HG03064 (cell line): ENCODE data around the gene C11orf86.
"Not testable (repeated sequence)": the region's sequence is repeated elsewhere in the genome, so short reads cannot be mapped to it uniquely, and the experiment has no call there.

Source experiments
- ATAC-seq: cut with Tn5 transposase; IDR thresholded peaks from one replicate; pipeline ENCODE4 v1.9.1; 2021; ENCODE audit warnings: low read depth; ENCODE audit not compliant: unreplicated experiment

The C11orf86 gene

GRCh38 chr11:66974724-66975404 lies at the start of gene C11orf86:
Gene C11orf86 (plus strand): TSS chr11:66975304. CDS start chr11:66975363, 59 bp downstream.
- no peak for ATAC-seq

- ATAC-seq, result no peak
Observed at GRCh38 chr11:66929753-66930152, 45.4 kb upstream of the C11orf86 start.

- ATAC-seq, result no peak
Observed at GRCh38 chr11:66932543-66932942, 42.6 kb upstream of the C11orf86 start.

- no peak for ATAC-seq
Observed at GRCh38 chr11:66933531-66933930, 41.6 kb upstream of the C11orf86 start.

GRCh38 chr11:66934950-66935779 lies 39.9 kb upstream of the C11orf86 start:
- ATAC-seq, result no peak

- no peak for ATAC-seq
Observed at GRCh38 chr11:66936311-66936711, 38.8 kb upstream of the C11orf86 start.

- ATAC-seq, result no peak
Observed at GRCh38 chr11:66937193-66937733, 37.8 kb upstream of the C11orf86 start.

GRCh38 chr11:66938582-66939135 lies 36.4 kb upstream of the C11orf86 start:
- ATAC-seq, result no peak

GRCh38 chr11:66950112-66950535 lies 25.0 kb upstream of the C11orf86 start:
- no peak for ATAC-seq

GRCh38 chr11:66951135-66951534 lies 24.0 kb upstream of the C11orf86 start:
- ATAC-seq, result no peak

GRCh38 chr11:66951927-66952337 lies 23.2 kb upstream of the C11orf86 start:
- no peak for ATAC-seq

GRCh38 chr11:66953081-66953833 lies 21.8 kb upstream of the C11orf86 start:
- ATAC-seq, result no peak

- no peak for ATAC-seq
Observed at GRCh38 chr11:66956689-66957290, 18.3 kb upstream of the C11orf86 start.

GRCh38 chr11:66957971-66958231 lies 17.2 kb upstream of the C11orf86 start:
- peak; percentile 32 for ATAC-seq

GRCh38 chr11:66958232-66958955 lies 16.7 kb upstream of the C11orf86 start, which contains the start of gene PC:
Gene PC (minus strand): TSS chr11:66958383. CDS start chr11:66872159, 86,224 bp downstream.
- peak; percentile 91 for ATAC-seq

- no peak for ATAC-seq
Observed at GRCh38 chr11:66958956-66959274, 16.2 kb upstream of the C11orf86 start.

GRCh38 chr11:66961691-66962213 lies 13.4 kb upstream of the C11orf86 start:
- ATAC-seq, result not testable (repeated sequence)

GRCh38 chr11:66962247-66962646 lies 12.9 kb upstream of the C11orf86 start:
- ATAC-seq, result no peak

GRCh38 chr11:66962801-66963200 lies 12.3 kb upstream of the C11orf86 start:
- ATAC-seq, result no peak
